DMS 273 (cell line): ENCODE measurements around the gene CD164L2.
A peak's percentile ranks its signal among the peaks of the same experiment; 100 is the strongest.
"Not testable (repeated sequence)": the region's sequence is repeated elsewhere in the genome, so short reads cannot be mapped to it uniquely, and the experiment has no call there.

Experiments used
- DNase-seq: peaks from one replicate; lab custom pipeline; 2025; ENCODE audit not compliant: unreplicated experiment; lab: John Stamatoyannopoulos, UW

The CD164L2 gene

DNA sequence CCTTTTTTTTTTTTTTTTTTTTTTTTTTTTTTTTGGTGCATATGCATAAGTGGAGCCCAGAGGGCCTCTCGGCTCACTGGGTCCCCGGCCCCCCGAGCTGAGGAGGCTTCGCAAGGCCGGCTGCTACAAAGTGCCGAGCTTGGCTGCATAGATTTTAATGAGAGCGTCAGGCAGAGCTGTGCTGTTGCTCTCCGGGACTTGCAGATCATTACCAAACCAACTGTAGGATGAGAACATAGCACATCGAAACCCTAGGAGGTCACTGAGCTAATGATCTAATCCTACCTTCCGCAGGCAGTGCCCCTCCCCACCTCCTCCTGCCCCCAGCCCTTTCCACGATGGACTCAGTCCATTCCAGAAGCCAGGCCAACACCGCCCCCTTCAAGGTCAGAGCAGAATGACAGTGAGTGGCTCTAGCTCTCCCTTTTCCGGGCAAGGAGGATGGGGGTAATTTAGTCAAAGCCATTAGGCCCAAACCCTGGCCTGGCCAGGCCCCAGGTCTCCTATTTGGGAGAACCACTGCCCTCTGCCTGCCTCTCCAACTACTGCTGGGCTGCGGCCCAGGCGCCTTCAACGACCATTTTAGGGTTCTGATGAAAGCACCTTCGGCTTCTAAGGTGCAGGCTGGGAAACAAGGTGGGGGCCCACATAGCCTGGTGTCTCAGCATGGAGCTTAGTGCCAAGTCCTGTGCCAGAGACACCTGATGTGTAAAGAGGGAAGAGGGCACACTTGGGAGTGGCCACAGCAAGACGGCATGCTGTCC, 22.6 kb upstream of the CD164L2 start:
- DNase-seq, result not testable (repeated sequence)

- DNase-seq, result no peak
Observed at GRCh38 chr1:27405074-27405473, 21.9 kb upstream of the CD164L2 start.

GRCh38 chr1:27403931-27404330, 20.8 kb upstream of the CD164L2 start:
- DNase-seq, result no peak

GRCh38 chr1:27403065-27403726, 20.1 kb upstream of the CD164L2 start:
- peak; percentile 45 for DNase-seq

- DNase-seq, result peak; percentile 76
Observed at GRCh38 chr1:27402349-27402754, 19.2 kb upstream of the CD164L2 start.

DNA sequence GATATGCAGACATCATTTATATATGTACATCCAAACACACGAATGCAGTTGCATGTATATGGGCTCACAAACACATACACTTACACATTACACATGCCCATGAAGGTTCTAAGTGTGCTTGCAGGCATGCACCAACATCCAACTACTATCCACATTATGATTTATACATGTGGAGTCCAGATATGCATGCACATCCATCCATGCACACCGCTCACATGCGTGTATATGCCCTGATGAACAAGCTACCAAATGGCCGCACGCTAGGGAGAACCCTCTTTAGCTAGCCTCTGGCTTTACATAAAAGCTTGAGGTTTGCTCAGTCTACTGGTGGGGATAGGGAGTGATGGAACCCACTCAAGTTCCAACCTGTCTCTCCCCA, 17.8 kb upstream of the CD164L2 start:
- DNase-seq, result no peak

- no peak for DNase-seq
Observed at GRCh38 chr1:27400082-27400962, 17.2 kb upstream of the CD164L2 start.

DNA sequence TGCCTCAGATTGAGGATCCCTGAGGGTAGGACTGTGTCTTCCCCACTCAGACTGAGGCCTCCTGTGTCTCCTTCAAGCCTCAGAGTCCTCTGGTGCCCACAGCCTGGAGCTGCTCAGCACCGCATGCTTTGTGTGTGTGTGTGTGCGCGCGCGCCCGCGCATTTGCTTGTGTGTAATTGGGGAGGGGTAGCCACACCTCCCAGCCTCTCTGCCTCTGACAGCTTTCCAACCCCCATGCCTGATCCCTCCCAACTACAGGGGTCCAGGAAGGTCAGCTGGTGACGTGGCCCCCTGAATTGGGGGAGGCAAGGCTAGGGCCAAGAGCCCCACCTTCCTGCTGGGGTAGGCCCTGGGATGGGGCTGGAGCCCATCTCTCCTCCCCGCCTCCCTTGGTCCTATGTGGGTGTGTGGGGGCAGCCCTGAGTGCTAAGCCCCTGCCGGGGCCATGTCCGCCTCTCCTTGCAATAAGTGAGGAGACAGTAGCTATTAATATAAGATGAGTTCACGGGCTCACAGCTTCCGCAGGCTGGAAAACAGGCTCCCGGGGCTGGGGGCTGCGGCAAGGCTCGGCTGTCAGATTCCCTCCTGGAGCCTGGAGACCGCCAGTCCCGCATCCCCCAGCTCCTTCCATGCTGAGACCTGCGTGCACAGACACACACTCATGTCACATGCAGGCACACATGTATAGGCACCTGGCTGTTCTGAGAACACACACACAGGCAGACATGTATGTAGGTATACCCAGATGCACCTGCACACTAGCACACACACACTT, 16.3 kb upstream of the CD164L2 start:
- DNase-seq, result no peak

- no peak for DNase-seq
Observed at GRCh38 chr1:27398405-27399149, 15.4 kb upstream of the CD164L2 start.

GRCh38 chr1:27397749-27398148, 14.6 kb upstream of the CD164L2 start:
- DNase-seq, result no peak

DNA sequence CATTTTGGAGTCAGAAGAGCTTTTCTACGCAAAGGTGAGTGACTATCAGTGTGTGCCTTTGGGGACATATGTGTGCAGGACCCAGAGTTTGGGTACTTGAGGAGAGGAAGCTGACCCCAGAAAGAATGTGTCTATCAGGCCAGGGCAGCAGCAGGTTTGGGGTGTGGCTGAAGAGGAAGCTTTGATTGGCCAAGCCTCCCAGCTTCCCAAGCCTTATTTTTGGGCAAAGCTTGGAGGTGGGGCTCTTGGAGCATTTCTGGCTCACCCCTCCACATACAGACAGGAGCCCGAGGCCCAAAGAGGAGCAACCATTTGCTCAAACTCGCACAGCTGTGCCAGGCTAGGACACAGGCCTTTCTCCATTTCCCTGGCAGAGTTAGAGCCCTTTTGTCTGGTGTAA, 14.0 kb upstream of the CD164L2 start:
- DNase-seq, result peak; percentile 47

DNA sequence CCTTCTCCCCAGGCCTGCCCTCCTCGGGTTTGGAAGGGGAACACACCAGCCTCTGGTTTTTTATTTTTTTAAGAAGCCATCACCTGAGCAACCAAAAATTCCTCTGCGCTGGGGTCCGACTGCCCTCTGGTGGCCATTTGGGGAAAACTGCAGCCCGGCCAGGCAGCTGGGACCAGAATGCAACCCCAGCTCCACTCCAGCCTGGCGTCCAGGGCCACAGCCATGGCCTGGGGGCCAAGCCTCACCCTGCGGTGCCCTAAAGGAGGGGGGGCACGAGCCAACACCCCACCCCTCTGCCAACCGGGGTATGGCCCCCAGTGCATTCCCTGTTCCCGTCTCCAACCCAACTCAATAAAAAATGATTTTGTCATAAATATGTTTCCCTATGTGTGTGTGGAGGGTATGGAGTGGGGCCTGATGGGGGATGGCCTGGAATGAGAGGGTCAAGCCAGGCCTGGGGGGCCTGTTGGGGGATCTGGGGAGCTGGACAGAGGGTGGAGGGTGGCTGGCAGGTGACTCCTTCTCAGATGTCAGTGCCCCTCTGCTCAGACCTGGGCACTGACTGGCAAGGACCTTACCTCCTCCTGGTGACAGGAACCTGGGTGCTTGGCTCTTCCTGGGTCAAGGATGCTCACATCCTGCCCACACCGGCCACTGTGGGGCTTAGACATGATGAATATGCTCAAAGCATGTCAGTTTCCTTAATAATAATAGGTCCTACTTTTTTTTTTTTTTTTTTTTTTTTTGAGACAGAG, 12.5 kb upstream of the CD164L2 start:
- DNase-seq, result peak; percentile 90

DNA sequence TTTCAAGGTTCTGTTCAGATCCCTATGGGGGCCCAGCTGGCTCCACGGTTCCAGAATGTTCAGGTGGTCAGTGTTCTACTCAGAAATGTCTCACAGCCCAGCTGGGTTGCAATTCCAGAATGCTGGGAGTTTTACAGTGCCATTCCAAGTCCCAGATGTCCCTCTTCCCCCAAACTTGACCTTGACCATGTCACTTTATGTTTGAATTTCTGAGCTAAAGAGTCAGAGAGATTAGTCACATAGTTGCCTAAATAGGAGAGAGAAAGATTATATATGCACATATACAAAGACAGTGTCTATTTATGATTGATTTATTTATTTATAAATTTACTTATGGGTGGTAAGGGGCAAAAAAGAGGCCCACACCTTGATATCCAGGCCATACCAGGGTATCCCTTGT, 11.8 kb upstream of the CD164L2 start:
- no peak for DNase-seq

GRCh38 chr1:27394282-27394658, 11.1 kb upstream of the CD164L2 start:
- DNase-seq, result no peak

- no peak for DNase-seq
Observed at GRCh38 chr1:27393641-27394281, 10.6 kb upstream of the CD164L2 start.

- no peak for DNase-seq
Observed at GRCh38 chr1:27392778-27393635, 9.9 kb upstream of the CD164L2 start.

DNA sequence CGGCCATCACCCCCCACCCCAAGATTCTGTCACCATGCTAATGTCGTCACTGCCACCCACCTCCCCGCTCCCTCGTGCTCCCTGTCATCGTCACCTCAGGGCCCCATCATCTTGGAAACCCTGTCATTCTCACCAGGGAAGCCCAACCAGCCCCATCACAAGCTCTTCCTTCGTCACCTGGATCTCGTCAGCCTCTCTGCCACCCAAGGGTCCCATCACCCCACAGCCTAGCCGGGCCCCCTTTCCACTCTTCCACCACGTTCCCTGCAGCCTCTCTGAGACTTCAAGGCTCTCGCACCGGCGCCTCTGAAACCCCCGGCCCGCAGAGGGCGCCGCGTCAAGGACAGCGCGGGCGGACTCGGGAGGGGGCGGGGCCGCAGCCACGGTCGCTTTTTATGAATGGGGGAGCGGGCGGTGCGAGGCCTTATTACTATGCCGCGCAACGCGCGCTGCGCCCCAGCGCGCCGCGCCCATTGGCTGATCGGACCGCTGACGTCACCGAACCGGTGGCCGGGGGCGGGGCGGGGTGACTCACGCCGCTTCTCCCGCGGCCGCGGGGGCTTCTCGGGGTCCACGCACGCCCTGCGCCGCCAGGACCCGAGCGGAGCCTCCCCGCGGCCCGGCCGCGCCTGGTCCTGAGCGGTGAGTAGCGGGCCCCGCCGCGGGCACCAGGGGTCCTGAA, 9.1 kb upstream of the CD164L2 start, which contains the start of gene GPR3:
Gene GPR3 (plus strand): TSS at position 527 of the 682 bp plus-strand sequence. CDS start 1,177 bp downstream, outside the sequence.
- peak; percentile 97 for DNase-seq
